Endothelial cell of umbilical vein (primary cell): ENCODE results near the gene MRPL27.

Source experiments
- CTCF ChIP-seq, 2 donors: IDR thresholded peaks; 1 replicate in 1 of 2; 2 replicates in 1 of 2; pipeline ENCODE4 v1.5.1; 2011; ENCODE audit warnings: low read length in 2 of 2, mild to moderate bottlenecking in 2 of 2, moderate library complexity in 2 of 2, control low read depth in 1 of 2, inconsistent platforms in 1 of 2, low read depth in 1 of 2; ENCODE audit not compliant: insufficient read depth in 1 of 2; ENCODE audit errors: extremely low read depth in 1 of 2
- EZH2 ChIP-seq: IDR thresholded peaks from 2 replicates; pipeline ENCODE4 v1.6.1; 2012; ENCODE audit warnings: borderline replicate concordance, low read depth, mild to moderate bottlenecking, moderate library complexity, low read length, inconsistent platforms; ENCODE audit not compliant: severe bottlenecking
- FOS ChIP-seq: IDR thresholded peaks from 2 replicates; pipeline ENCODE4 v1.6.1; 2011; ENCODE audit warnings: mild to moderate bottlenecking, low read length, moderate library complexity, borderline replicate concordance; ENCODE audit not compliant: insufficient read depth
- POLR2A ChIP-seq: IDR thresholded peaks from 2 replicates; pipeline ENCODE4 v1.6.1; 2012; ENCODE audit warnings: low read depth, mild to moderate bottlenecking, control low read depth, low read length
- POLR2AphosphoS5 ChIP-seq: IDR thresholded peaks from 2 replicates; pipeline ENCODE4 v1.6.1; 2012; ENCODE audit warnings: low read depth, mild to moderate bottlenecking, control low read depth, low read length, moderate library complexity; ENCODE audit not compliant: insufficient read depth

- no peak for TF ChIP-seq CTCF (IDR thresholded peaks at IDR 0.05; ENCODE audit: extremely low read depth in 1 of 2, insufficient read depth in 1 of 2, low read depth in 1 of 2, low read length in 2 of 2)
- TF ChIP-seq POLR2AphosphoS5 = no peak
- TF ChIP-seq EZH2 = no peak
- no peak for TF ChIP-seq POLR2A
- TF ChIP-seq FOS = no peak
Observed at GRCh38 chr17:50349243-50349600, 23.8 kb downstream of the MRPL27 start.
